GM06990 (cell line): ENCODE measurements around the gene POLR2A.

Experiments used
- DNase-seq: peaks from one replicate; pipeline ENCODE4 v3.0.0-alpha.2; 2011; ENCODE audit not compliant: insufficient read length; ENCODE audit errors: extremely low read depth
- H3K27me3 ChIP-seq: replicated peaks from 2 replicates; pipeline ENCODE4 v1.6.0; 2011; ENCODE audit warnings: low read length; ENCODE audit not compliant: control insufficient read depth, insufficient read depth
- H3K36me3 ChIP-seq: 2 replicates; pipeline ENCODE4 v1.5.1; 2011; ENCODE audit warnings: low read length; ENCODE audit not compliant: control insufficient read depth, insufficient read depth
- H3K4me3 ChIP-seq: replicated peaks from 2 replicates; pipeline ENCODE4 v1.5.1; 2011; ENCODE audit warnings: low read depth, mild to moderate bottlenecking, control low read depth, low read length
- CTCF ChIP-seq: IDR thresholded peaks from 2 replicates; pipeline ENCODE4 v1.5.1; 2011; ENCODE audit warnings: low read length, control low read depth, mild to moderate bottlenecking, inconsistent platforms; ENCODE audit not compliant: insufficient read depth, poor library complexity, severe bottlenecking

POLR2A gene

DNA sequence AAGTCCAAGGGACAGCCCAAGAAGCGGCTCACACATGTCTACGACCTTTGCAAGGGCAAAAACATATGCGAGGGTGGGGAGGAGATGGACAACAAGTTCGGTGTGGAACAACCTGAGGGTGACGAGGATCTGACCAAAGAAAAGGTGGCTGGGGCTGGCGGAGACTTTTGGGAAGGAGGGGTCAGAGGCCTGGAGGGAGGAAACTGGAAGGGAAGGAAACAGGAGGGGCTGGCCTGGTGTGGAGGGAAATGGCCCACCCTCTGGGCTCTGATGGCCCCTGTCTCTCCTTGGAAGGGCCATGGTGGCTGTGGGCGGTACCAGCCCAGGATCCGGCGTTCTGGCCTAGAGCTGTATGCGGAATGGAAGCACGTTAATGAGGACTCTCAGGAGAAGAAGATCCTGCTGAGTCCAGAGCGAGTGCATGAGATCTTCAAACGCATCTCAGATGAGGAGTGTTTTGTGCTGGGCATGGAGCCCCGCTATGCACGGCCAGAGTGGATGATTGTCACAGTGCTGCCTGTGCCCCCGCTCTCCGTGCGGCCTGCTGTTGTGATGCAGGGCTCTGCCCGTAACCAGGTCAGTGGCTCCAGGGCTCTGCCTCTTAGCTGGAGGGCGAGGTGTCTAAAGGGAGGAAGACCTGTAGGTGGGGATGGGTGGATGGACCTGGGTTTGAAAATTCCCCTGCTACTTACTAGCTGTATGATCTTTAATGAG lies 12.5 kb downstream of the POLR2A start:
- Histone ChIP-seq H3K36me3 (peaks cover 47% of the 10 kb centered on the region), H3K27me3 (no peaks in the 10 kb centered on the region), H3K4me3 (no peak overlapping the region)
- DNase-seq: no peak
- no peak for TF ChIP-seq CTCF

DNA sequence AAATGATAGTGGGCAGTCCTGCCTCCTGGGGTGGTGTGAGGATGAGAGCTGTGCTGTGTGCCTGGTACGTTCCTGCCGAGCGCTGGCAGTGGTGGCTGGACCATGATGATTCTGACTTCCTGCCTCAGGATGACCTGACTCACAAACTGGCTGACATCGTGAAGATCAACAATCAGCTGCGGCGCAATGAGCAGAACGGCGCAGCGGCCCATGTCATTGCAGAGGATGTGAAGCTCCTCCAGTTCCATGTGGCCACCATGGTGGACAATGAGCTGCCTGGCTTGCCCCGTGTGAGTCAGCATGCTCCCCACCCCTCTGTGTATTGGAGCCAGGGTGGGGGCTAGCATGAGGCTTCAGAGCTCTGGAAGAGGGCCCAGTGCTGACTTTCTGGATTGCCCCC lies 13.1 kb downstream of the POLR2A start:
- TF ChIP-seq CTCF: no peak
- Histone ChIP-seq H3K4me3 (no peak overlapping the region), H3K36me3 (peaks cover 53% of the 10 kb centered on the region), H3K27me3 (no peaks in the 10 kb centered on the region)
- DNase-seq: no peak

- H3K27me3 ChIP-seq: no peaks in the 10 kb centered on the region
- no peak for DNase-seq
- no peak for TF ChIP-seq CTCF
- H3K36me3 ChIP-seq: peaks cover 57% of the 10 kb centered on the region
- H3K4me3 ChIP-seq: no peak overlapping the region
Observed at GRCh38 chr17:7497636-7498035, 13.5 kb downstream of the POLR2A start.

- no peak for TF ChIP-seq CTCF
- Histone ChIP-seq H3K27me3 (no peaks in the 10 kb centered on the region), H3K36me3 (peaks cover 67% of the 10 kb centered on the region), H3K4me3 (no peak overlapping the region)
- DNase-seq: no peak
Observed at GRCh38 chr17:7499161-7499560, 15.0 kb downstream of the POLR2A start.

DNA sequence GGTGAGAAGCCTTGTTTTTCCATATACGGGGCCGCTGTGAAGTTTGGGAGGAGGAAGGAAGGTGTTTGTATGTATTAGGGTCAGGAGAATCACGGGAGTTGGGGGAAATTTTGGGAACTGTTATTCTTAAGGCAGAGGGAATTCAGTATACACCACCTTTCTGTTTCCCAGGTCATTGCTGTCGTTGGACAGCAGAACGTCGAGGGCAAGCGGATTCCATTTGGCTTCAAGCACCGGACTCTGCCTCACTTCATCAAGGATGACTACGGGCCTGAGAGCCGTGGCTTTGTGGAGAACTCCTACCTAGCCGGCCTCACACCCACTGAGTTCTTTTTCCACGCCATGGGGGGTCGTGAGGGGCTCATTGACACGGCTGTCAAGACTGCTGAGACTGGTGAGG lies 17.6 kb downstream of the POLR2A start:
- H3K36me3 ChIP-seq: peaks cover 54% of the 10 kb centered on the region
- no peak for TF ChIP-seq CTCF
- H3K27me3 ChIP-seq: no peaks in the 10 kb centered on the region
- no peak overlapping the region for H3K4me3 ChIP-seq
- DNase-seq: no peak
